Upper lobe of left lung (tissue), 6 donors: ENCODE measurements around the gene PAK5. TPM values are rescaled to one million over a fixed set of nuclear protein-coding genes. Genes with fewer than 3 reads are reported as not detected.

Experiments used
- ATAC-seq, 2 donors: fragments of 200-7000 bp; cut with Tn5 transposase; one replicate each; pipeline ENCODE4 v1.9.1; 2022; ENCODE audit warnings: mild to moderate bottlenecking in 2 of 2, moderate library complexity in 2 of 2; ENCODE audit not compliant: low FRiP score in 2 of 2
- DNase-seq, 2 donors: peaks; one replicate each; pipeline ENCODE4 v3.0.0-alpha.2; 2019 to 2020
- H3K27ac ChIP-seq, 4 donors: fragments of 200-600 bp; sonication (generic); one replicate each; pipeline ENCODE4 v1.5.1; 2016 to 2019
- H3K27me3 ChIP-seq, 4 donors: fragments of 200-600 bp; sonication (generic); one replicate each; pipeline ENCODE4 v1.5.1; 2017 to 2019
- H3K36me3 ChIP-seq, 4 donors: fragments of 200-600 bp; sonication (generic); one replicate each; pipeline ENCODE4 v1.5.1; 2016 to 2019
- H3K4me1 ChIP-seq, 4 donors: fragments of 200-600 bp; sonication (generic); one replicate each; pipeline ENCODE4 v1.5.1; 2018 to 2019
- H3K4me3 ChIP-seq, 4 donors: fragments of 200-600 bp; sonication (generic); one replicate each; pipeline ENCODE4 v1.5.1; 2017 to 2019; ENCODE audit warnings: mild to moderate bottlenecking in 2 of 4, moderate library complexity in 1 of 4
- H3K9me3 ChIP-seq, 4 donors: fragments of 200-600 bp; sonication (generic); one replicate each; pipeline ENCODE4 v1.5.1; 2018 to 2019
- CTCF ChIP-seq, 6 experiments: fragments of 450-650 bp in 4 of 6; fragments of 200-600 bp in 2 of 6; sonication (generic) in 2 of 6; IDR thresholded peaks; one replicate each; pipeline ENCODE4 v1.5.1; 2016 to 2019; ENCODE audit warnings: antibody characterized with exemption in 6 of 6
- EP300 ChIP-seq, 4 donors: sonication (generic); formaldehyde crosslinking; IDR thresholded peaks; one replicate each; pipeline ENCODE4 v1.5.1; 2017; ENCODE audit warnings: antibody characterized with exemption in 4 of 4, control low read depth in 2 of 4
- POLR2A ChIP-seq, 4 donors: fragments of 450-650 bp; IDR thresholded peaks; one replicate each; pipeline ENCODE4 v1.5.1; 2016 to 2017; ENCODE audit warnings: antibody characterized with exemption in 4 of 4, mild to moderate bottlenecking in 2 of 4
- POLR2AphosphoS5 ChIP-seq, 2 donors: sonication (generic); formaldehyde crosslinking; IDR thresholded peaks; one replicate each; pipeline ENCODE4 v1.5.1; 2017; ENCODE audit warnings: antibody characterized with exemption in 2 of 2
- WGBS, 2 donors: methylation state at CpG; one replicate each; pipeline ENCODE4 v1.1.5; 2017 to 2018; 5-methylcytosine and 5-hydroxymethylcytosine counted together
- total RNA-seq, 6 donors: library from RNA; depleted of rRNA in 4 of 6; stranded (reverse); fragments of >200 nt in 4 of 6; gene quantifications; one replicate each; pipeline versions ENCODE4 v1.1.0 to v1.2.1, GENCODE V29; 2016 to 2021
- donor health status: DM: no; HTN: no; CAD: no; lungs with moderate emphysema.
- donor health status: DM: no; HTN: yes; CAD: no; lungs with severe emphysema.

PAK5 gene
- total RNA-seq, 6 donors from 2014 or later: 0.17 to 0.30 (median 0.23) TPM; not detected in 2

DNA sequence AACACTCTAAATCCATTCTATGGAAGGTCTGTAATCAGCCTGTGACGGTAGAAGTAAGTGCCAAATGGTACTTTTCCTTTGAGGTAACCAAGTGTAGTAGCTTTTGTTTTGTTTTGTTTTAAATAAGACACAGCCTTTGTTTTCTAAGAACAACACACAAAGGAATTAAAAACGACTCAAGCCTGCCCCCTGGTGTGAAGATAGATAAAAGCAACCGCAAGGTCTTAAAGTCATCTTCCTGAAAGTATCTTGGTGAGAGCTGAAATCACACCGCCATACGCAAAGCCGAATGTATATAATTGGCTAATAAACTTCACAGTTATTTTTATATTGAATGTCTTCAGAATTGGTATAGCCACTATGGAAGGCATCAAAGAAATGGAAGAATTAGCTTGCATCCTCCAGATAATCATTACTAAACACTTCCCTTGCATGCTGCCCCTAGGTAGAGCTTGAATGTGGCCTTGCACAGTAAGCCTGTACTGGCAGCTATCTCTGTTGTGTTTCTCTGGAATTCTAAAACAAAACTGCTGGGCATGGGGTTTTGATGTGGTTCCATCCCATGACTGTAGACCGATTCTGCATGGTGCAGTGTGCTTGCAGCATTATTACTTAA lies 228.9 kb downstream of the PAK5 start:
- no peak overlapping the region for H3K27ac ChIP-seq
- TF ChIP-seq CTCF (IDR thresholded peaks at IDR 0.05) (peak; percentile 40 to 72 (median 59)), POLR2A (IDR thresholded peaks at IDR 0.05) (no peak)
- H3K9me3 ChIP-seq: no peaks in the 10 kb centered on the region
- H3K36me3 ChIP-seq: no peaks in the 10 kb centered on the region
- H3K4me1 ChIP-seq: no peaks in the 10 kb centered on the region
- no peaks in the 10 kb centered on the region for H3K27me3 ChIP-seq
- no peak overlapping the region for H3K4me3 ChIP-seq
- ATAC-seq (peak in 1 of 2 donors; percentile 72), DNase-seq (peak in 1 of 2 donors; percentile 34)
- 19 to 23% methylated on average over 7 of the region's 7 CpGs for WGBS, 2 donors

- Histone ChIP-seq H3K36me3 (no peaks in the 10 kb centered on the region), H3K27me3 (no peaks in the 10 kb centered on the region), H3K4me3 (no peak overlapping the region), H3K27ac (no peak overlapping the region), H3K4me1 (no peaks in the 10 kb centered on the region), H3K9me3 (no peaks in the 10 kb centered on the region)
- 92 to 93% methylated on average over 4 to 5 of the region's 5 CpGs for WGBS, 2 donors
- no peak for ATAC-seq
- no peak for DNase-seq
- TF ChIP-seq POLR2AphosphoS5 (IDR thresholded peaks at IDR 0.05): no peak
- no peak for TF ChIP-seq CTCF (IDR thresholded peaks at IDR 0.05)
- TF ChIP-seq EP300 (IDR thresholded peaks at IDR 0.05): no peak
- TF ChIP-seq POLR2A (IDR thresholded peaks at IDR 0.05): no peak
Observed at GRCh38 chr20:9608639-9609340, 230.1 kb downstream of the PAK5 start.

GRCh38 chr20:9602847-9603183 lies 236.1 kb downstream of the PAK5 start:
- 71 to 77% methylated on average over 4 of the region's 4 CpGs for whole genome bisulfite sequencing, 2 donors
- DNase-seq (no peak), ATAC-seq (no peak)
- Histone ChIP-seq H3K27ac (no peak overlapping the region), H3K9me3 (no peaks in the 10 kb centered on the region), H3K27me3 (no peaks in the 10 kb centered on the region), H3K4me1 (no peaks in the 10 kb centered on the region), H3K36me3 (no peaks in the 10 kb centered on the region), H3K4me3 (no peak overlapping the region)
- TF ChIP-seq POLR2A (IDR thresholded peaks at IDR 0.05) (no peak), EP300 (IDR thresholded peaks at IDR 0.05) (no peak), POLR2AphosphoS5 (IDR thresholded peaks at IDR 0.05) (no peak), CTCF (IDR thresholded peaks at IDR 0.05) (no peak)

GRCh38 chr20:9600562-9600961 lies 238.3 kb downstream of the PAK5 start:
- WGBS, 2 donors: 53 to 63% methylated on average over 1 of the region's 1 CpG
- no peak overlapping the region for H3K27ac ChIP-seq
- no peak overlapping the region for H3K4me3 ChIP-seq
- ATAC-seq (no peak), DNase-seq (no peak)
- H3K36me3 ChIP-seq: no peaks in the 10 kb centered on the region
- H3K9me3 ChIP-seq: no peaks in the 10 kb centered on the region
- TF ChIP-seq CTCF (IDR thresholded peaks at IDR 0.05): no peak
- no peak for TF ChIP-seq POLR2A (IDR thresholded peaks at IDR 0.05)
- no peaks in the 10 kb centered on the region for H3K27me3 ChIP-seq
- H3K4me1 ChIP-seq: no peaks in the 10 kb centered on the region

GRCh38 chr20:9597547-9597946 lies 241.3 kb downstream of the PAK5 start:
- no peaks in the 10 kb centered on the region for H3K4me1 ChIP-seq
- DNase-seq (no peak), ATAC-seq (no peak)
- WGBS, 2 donors: 82 to 83% methylated on average over 4 of the region's 4 CpGs
- H3K36me3 ChIP-seq: no peaks in the 10 kb centered on the region
- H3K27me3 ChIP-seq: no peaks in the 10 kb centered on the region
- no peaks in the 10 kb centered on the region for H3K9me3 ChIP-seq
- no peak for TF ChIP-seq CTCF (IDR thresholded peaks at IDR 0.05)
- TF ChIP-seq EP300 (IDR thresholded peaks at IDR 0.05): no peak
- no peak for TF ChIP-seq POLR2A (IDR thresholded peaks at IDR 0.05)
- no peak for TF ChIP-seq POLR2AphosphoS5 (IDR thresholded peaks at IDR 0.05)
- H3K4me3 ChIP-seq: no peak overlapping the region
- no peak overlapping the region for H3K27ac ChIP-seq
